NCI-H2081 treated with DMSO at 0.1 percent for 48 hours (cell line): Measurements from ENCODE around the gene HOXB4.
"Not testable (repeated sequence)": the region's sequence is repeated elsewhere in the genome, so short reads cannot be mapped to it uniquely, and the experiment has no call there.

Source experiments
- DNase-seq: peaks from one replicate; lab custom pipeline; 2025; lab: John Stamatoyannopoulos, UW

Gene HOXB4

GRCh38 chr17:48546924-48547807 lies 31.0 kb downstream of the HOXB4 start:
- peak; percentile 93 for DNase-seq

GRCh38 chr17:48546137-48546923 lies 31.8 kb downstream of the HOXB4 start:
- DNase-seq, result no peak

- no peak for DNase-seq
Measured at GRCh38 chr17:48545539-48545938, 32.6 kb downstream of the HOXB4 start.

GRCh38 chr17:48545022-48545375 lies 33.2 kb downstream of the HOXB4 start, which contains the start of gene HOXB2:
Gene HOXB2, minus strand, starts transcription at chr17:48545109. Its CDS starts 198 bp downstream, at chr17:48544911.
- DNase-seq, result peak; percentile 76

GRCh38 chr17:48544349-48545021 lies 33.7 kb downstream of the HOXB4 start:
- no peak for DNase-seq

- DNase-seq, result no peak
Measured at GRCh38 chr17:48543854-48544348, 34.2 kb downstream of the HOXB4 start.

- DNase-seq, result no peak
Measured at GRCh38 chr17:48543107-48543853, 34.9 kb downstream of the HOXB4 start.

GRCh38 chr17:48542698-48543106 lies 35.4 kb downstream of the HOXB4 start:
- DNase-seq, result no peak

- no peak for DNase-seq
Measured at GRCh38 chr17:48542114-48542656, 36.0 kb downstream of the HOXB4 start.

- DNase-seq, result no peak
Measured at GRCh38 chr17:48541577-48542113, 36.5 kb downstream of the HOXB4 start.

GRCh38 chr17:48541036-48541576 lies 37.0 kb downstream of the HOXB4 start:
- no peak for DNase-seq

- DNase-seq, result no peak
Measured at GRCh38 chr17:48540213-48540612, 37.9 kb downstream of the HOXB4 start.

GRCh38 chr17:48539177-48539576 lies 39.0 kb downstream of the HOXB4 start:
- no peak for DNase-seq

GRCh38 chr17:48537316-48537715 lies 40.8 kb downstream of the HOXB4 start:
- no peak for DNase-seq

GRCh38 chr17:48535793-48536559 lies 42.2 kb downstream of the HOXB4 start:
- DNase-seq, result not testable (repeated sequence)

GRCh38 chr17:48532261-48532660 lies 45.9 kb downstream of the HOXB4 start:
- DNase-seq, result no peak

- no peak for DNase-seq
Measured at GRCh38 chr17:48530887-48531272, 47.3 kb downstream of the HOXB4 start, which contains the start of gene HOXB1. Gene HOXB1, minus strand, starts transcription at chr17:48531011. Its CDS starts 107 bp downstream, at chr17:48530904.

- no peak for DNase-seq
Measured at GRCh38 chr17:48530208-48530886, 47.8 kb downstream of the HOXB4 start.

GRCh38 chr17:48529683-48530009 lies 48.5 kb downstream of the HOXB4 start:
- DNase-seq, result no peak
